ENCODE results near the gene PRDM5.
A peak's percentile ranks its signal among the peaks of the same experiment; 100 is the strongest.

The PRDM5 gene

GRCh38 chr4:120847019-120847582 is 75.4 kb downstream of the PRDM5 start:
- TF ChIP-seq CTCF (IDR thresholded peaks at IDR 0.05; ENCODE audit: low read depth, low read length) = no peak
- H3K4me3 ChIP-seq (ENCODE audit: low read depth, low read length) = no peak overlapping the region

GRCh38 chr4:120844528-120844921 is 78.0 kb downstream of the PRDM5 start:
- no peak for TF ChIP-seq CTCF (IDR thresholded peaks at IDR 0.05; ENCODE audit: low read depth, low read length)
- H3K4me3 ChIP-seq (ENCODE audit: low read depth, low read length) = no peak overlapping the region

GRCh38 chr4:120843849-120844527 is 78.5 kb downstream of the PRDM5 start:
- 0 out of 2 replicates have a peak, but pooled peaks have one; percentile 9 for TF ChIP-seq CTCF (IDR thresholded peaks at IDR 0.05; ENCODE audit: low read depth, low read length)
- H3K4me3 ChIP-seq (ENCODE audit: low read depth, low read length) = no peak overlapping the region

- H3K4me3 ChIP-seq (ENCODE audit: low read depth, low read length) = no peak overlapping the region
- no peak for TF ChIP-seq CTCF (IDR thresholded peaks at IDR 0.05; ENCODE audit: low read depth, low read length)
These were observed 80.5 kb downstream of the PRDM5 start for GRCh38 chr4:120842031-120842430.

- TF ChIP-seq CTCF (IDR thresholded peaks at IDR 0.05; ENCODE audit: low read depth, low read length) = no peak
- no peak overlapping the region for H3K4me3 ChIP-seq (ENCODE audit: low read depth, low read length)
These were observed 80.9 kb downstream of the PRDM5 start for GRCh38 chr4:120841580-120841979.

- TF ChIP-seq CTCF (IDR thresholded peaks at IDR 0.05; ENCODE audit: low read depth, low read length) = no peak
- H3K4me3 ChIP-seq (ENCODE audit: low read depth, low read length) = no peak overlapping the region
These were observed 82.4 kb downstream of the PRDM5 start for GRCh38 chr4:120839974-120840751.
